SK-N-SH (cell line): Measurements from ENCODE around the gene SELPLG. TPM values are rescaled to one million over a fixed set of nuclear protein-coding genes. Genes with fewer than 3 reads are reported as not detected.

Experiments used
- CTCF ChIA-PET: fragments of 300-600, 350-600 bp; formaldehyde crosslinking; extraction: SDS; loops from one replicate; lab custom pipeline; 2021; lab: Yijun Ruan, JAX
- POLR2A ChIA-PET: fragments of 350-600 bp; sonication (Branson Sonifier 250); formaldehyde crosslinking; extraction: SDS; loops from one replicate; lab custom pipeline; 2020; ENCODE audit warnings: antibody characterized with exemption, inconsistent platforms; lab: Yijun Ruan, JAX
- DNase-seq: peaks from one replicate; pipeline ENCODE4 v3.0.0; 2012
- H2AFZ ChIP-seq: fragments of 200-600 bp; sonication (generic); 2 replicates; pipeline ENCODE4 v1.8.1; 2016; ENCODE audit warnings: antibody characterized with exemption, mild to moderate bottlenecking, low read depth
- H3F3A ChIP-seq: fragments of 200-600 bp; sonication (generic); replicated peaks from 2 replicates; pipeline ENCODE3; 2016; ENCODE audit warnings: antibody characterized with exemption, mild to moderate bottlenecking; ENCODE audit not compliant: insufficient read depth
- H3K27ac ChIP-seq, 2 experiments: fragments of 200-500 bp in 1 of 2; fragments of 200-600 bp in 1 of 2; sonication (Bioruptor generic) in 1 of 2; sonication (generic), shearing (Covaris generic) in 1 of 2; 2 replicates each; pipeline versions ENCODE4 v1.5.1 to v1.6.1; 2014 to 2016; ENCODE audit warnings: low read depth in 2 of 2, inconsistent platforms in 1 of 2, low read length in 1 of 2, mild to moderate bottlenecking in 1 of 2, mixed read lengths in 1 of 2
- H3K27me3 ChIP-seq: fragments of 200-600 bp; sonication (generic), shearing (Covaris generic); 2 replicates; pipeline ENCODE4 v1.6.1; 2016; ENCODE audit warnings: mixed run types; ENCODE audit not compliant: insufficient read depth
- H3K36me3 ChIP-seq, 2 experiments: fragments of 200-500 bp in 1 of 2; fragments of 200-600 bp in 1 of 2; sonication (Bioruptor generic) in 1 of 2; sonication (generic) in 1 of 2; replicated peaks in 1 of 2; 2 replicates each; pipeline versions ENCODE3 to v1.5.1; 2014 to 2016; ENCODE audit warnings: low read length in 1 of 2, mild to moderate bottlenecking in 1 of 2; ENCODE audit not compliant: insufficient read depth in 2 of 2, control insufficient read depth in 1 of 2
- H3K4me1 ChIP-seq, 2 experiments: fragments of 200-500 bp in 1 of 2; fragments of 200-600 bp in 1 of 2; sonication (Bioruptor generic) in 1 of 2; sonication (generic), shearing (Covaris generic) in 1 of 2; 2 replicates each; pipeline versions ENCODE4 v1.5.1 to v1.6.1; 2014 to 2016; ENCODE audit warnings: low read depth in 1 of 2, low read length in 1 of 2, mixed run types in 1 of 2; ENCODE audit not compliant: insufficient read depth in 2 of 2, control insufficient read depth in 1 of 2
- H3K4me2 ChIP-seq: fragments of 200-600 bp; sonication (generic), shearing (Covaris generic); 2 replicates; pipeline ENCODE4 v1.6.1; 2017; ENCODE audit warnings: mixed run types
- H3K4me3 ChIP-seq, 2 experiments: fragments of 200-500 bp in 1 of 2; fragments of 200-600 bp in 1 of 2; sonication (Bioruptor generic) in 1 of 2; sonication (generic), shearing (Covaris generic) in 1 of 2; 2 replicates each; pipeline versions ENCODE4 v1.5.1 to v1.8.1; 2014 to 2016; ENCODE audit warnings: low read depth in 2 of 2, inconsistent platforms in 1 of 2, low read length in 1 of 2, mild to moderate bottlenecking in 1 of 2, mixed read lengths in 1 of 2, moderate library complexity in 1 of 2
- H3K79me2 ChIP-seq: fragments of 200-600 bp; sonication (generic); 2 replicates; pipeline ENCODE4 v1.8.1; 2017; ENCODE audit warnings: mild to moderate bottlenecking; ENCODE audit not compliant: insufficient read depth
- H3K9ac ChIP-seq: fragments of 200-600 bp; sonication (generic); 2 replicates; pipeline ENCODE4 v1.6.1; 2017; ENCODE audit warnings: mixed run types
- H3K9me2 ChIP-seq: fragments of 200-600 bp; sonication (generic); 2 replicates; pipeline ENCODE4 v1.6.1; 2017; ENCODE audit warnings: mixed run types
- H3K9me3 ChIP-seq: fragments of 200-600 bp; sonication (generic); 2 replicates; pipeline ENCODE4 v1.6.1; 2017; ENCODE audit warnings: mixed run types, mild to moderate bottlenecking, moderate library complexity
- H4K20me1 ChIP-seq: fragments of 200-600 bp; sonication (generic); 2 replicates; pipeline ENCODE4 v1.6.1; 2017; ENCODE audit warnings: mild to moderate bottlenecking, mixed run types; ENCODE audit not compliant: insufficient read depth
- CHD2 ChIP-seq: fragments of 150-350 bp; IDR thresholded peaks from 2 replicates; pipeline ENCODE4 v1.6.1; 2018; ENCODE audit warnings: low read length; ENCODE audit not compliant: partially characterized antibody
- CTCF ChIP-seq: fragments of 200-600 bp; sonication (generic); IDR thresholded peaks from 2 replicates; pipeline ENCODE4 v1.6.1; 2017; ENCODE audit warnings: antibody characterized with exemption, mild to moderate bottlenecking, moderate library complexity
- EZH2phosphoT487 ChIP-seq: fragments of 200-600 bp; sonication (generic); IDR thresholded peaks from 2 replicates; pipeline ENCODE4 v1.6.1; 2017; ENCODE audit warnings: low read depth, mixed run types, mild to moderate bottlenecking, antibody characterized with exemption, moderate library complexity, borderline replicate concordance
- FOSL2 ChIP-seq: IDR thresholded peaks from 2 replicates; pipeline ENCODE4 v1.4.0; 2012; ENCODE audit warnings: low read depth, mild to moderate bottlenecking, moderate library complexity, borderline replicate concordance
- FOXJ3 ChIP-seq: sonication (generic); formaldehyde crosslinking; IDR thresholded peaks from 2 replicates; pipeline ENCODE4 v1.5.1; 2020; ENCODE audit warnings: mild to moderate bottlenecking, missing genetic modification reagents
- FOXM1 ChIP-seq: IDR thresholded peaks from 2 replicates; pipeline ENCODE4 v1.4.0; 2012; ENCODE audit warnings: low read depth, mild to moderate bottlenecking
- GABPA ChIP-seq: IDR thresholded peaks from 2 replicates; pipeline ENCODE4 v1.4.0; 2012; ENCODE audit warnings: low read depth, mild to moderate bottlenecking
- GATA2 ChIP-seq: sonication (generic); formaldehyde crosslinking; IDR thresholded peaks from 2 replicates; pipeline ENCODE4 v1.5.0; 2020; ENCODE audit warnings: mild to moderate bottlenecking, missing genetic modification reagents
- IRF3 ChIP-seq: fragments of 150-350 bp; IDR thresholded peaks from 2 replicates; pipeline ENCODE4 v1.6.1; 2016; ENCODE audit warnings: mild to moderate bottlenecking, low read depth, low read length
- MAX ChIP-seq: IDR thresholded peaks from 2 replicates; pipeline ENCODE4 v1.4.0; 2012; ENCODE audit warnings: low read depth
- MEF2A ChIP-seq: IDR thresholded peaks from 2 replicates; pipeline ENCODE4 v1.4.0; 2012; ENCODE audit warnings: low read depth, borderline replicate concordance
- NFIC ChIP-seq: IDR thresholded peaks from 2 replicates; pipeline ENCODE4 v1.4.0; 2012; ENCODE audit warnings: borderline replicate concordance
- NRF1 ChIP-seq: IDR thresholded peaks from 2 replicates; pipeline ENCODE4 v1.6.1; 2012; ENCODE audit warnings: low read depth, mild to moderate bottlenecking, low read length
- POLR2AphosphoS5 ChIP-seq: IDR thresholded peaks from 2 replicates; pipeline ENCODE4 v1.6.1; 2012; ENCODE audit warnings: low read depth, low read length
- RCOR1 ChIP-seq: fragments of 150-350 bp; IDR thresholded peaks from 2 replicates; pipeline ENCODE4 v1.6.1; 2017; ENCODE audit warnings: antibody characterized with exemption, low read length
- SMC3 ChIP-seq: IDR thresholded peaks from 2 replicates; pipeline ENCODE4 v1.6.1; 2012; ENCODE audit warnings: low read depth, low read length, improper control_type of control experiment
- TAF1 ChIP-seq: IDR thresholded peaks from 2 replicates; pipeline ENCODE4 v1.6.1; 2012; ENCODE audit warnings: low read depth, mild to moderate bottlenecking, low read length, moderate library complexity, borderline replicate concordance
- TCF12 ChIP-seq: IDR thresholded peaks from 2 replicates; pipeline ENCODE4 v1.4.0; 2012
- TEAD4 ChIP-seq: IDR thresholded peaks from 2 replicates; pipeline ENCODE4 v1.4.0; 2012; ENCODE audit warnings: mild to moderate bottlenecking, borderline replicate concordance; ENCODE audit not compliant: insufficient read depth
- USF1 ChIP-seq: IDR thresholded peaks from 2 replicates; pipeline ENCODE4 v1.4.0; 2012; ENCODE audit warnings: low read depth, borderline replicate concordance
- YY1 ChIP-seq: IDR thresholded peaks from 2 replicates; pipeline ENCODE4 v1.4.0; 2012; ENCODE audit warnings: low read depth, mild to moderate bottlenecking
- ZBTB33 ChIP-seq: IDR thresholded peaks from 2 replicates; pipeline ENCODE4 v1.4.0; 2012; ENCODE audit warnings: low read depth, borderline replicate concordance
- WGBS: methylation state at CpG from one replicate; pipeline ENCODE4 v1.1.6; 2017; ENCODE audit warnings: low lambda C conversion rate; 5-methylcytosine and 5-hydroxymethylcytosine counted together
- polyA plus RNA-seq, 3 experiments: library from polyadenylated mRNA; depleted of rRNA; stranded (reverse); fragments of >200 nt; gene quantifications; 2 replicates each; pipeline ENCODE4 v1.2.3, GENCODE V29; 2012

The SELPLG gene
- polyA plus RNA-seq, 1 of the 3 experiments (the other 2 are of a cell fraction): 2.8 TPM

- no peaks in the 10 kb centered on the region for H3K36me3 ChIP-seq
- H3K27ac ChIP-seq: no peak overlapping the region
- no peaks in the 10 kb centered on the region for H3K27me3 ChIP-seq
- H3K9ac ChIP-seq: no peak overlapping the region
- TF ChIP-seq FOXM1: no peak
- no peak for TF ChIP-seq TAF1
- no peak for TF ChIP-seq RCOR1
- no peak for TF ChIP-seq MEF2A
- no peak for TF ChIP-seq NFIC
- no peak for TF ChIP-seq IRF3
- TF ChIP-seq EZH2phosphoT487: no peak
- no peak for TF ChIP-seq FOXJ3 (CRISPR knock-in tag)
- TF ChIP-seq YY1: no peak
- no peak for TF ChIP-seq NRF1
- no peak for TF ChIP-seq ZBTB33
- TF ChIP-seq CHD2: no peak
- TF ChIP-seq MAX: no peak
- no peak for TF ChIP-seq TCF12
- TF ChIP-seq, all 33 proteins: peak for 0
- H3K9me2 ChIP-seq: no peaks in the 10 kb centered on the region
- no peak overlapping the region for H3K4me3 ChIP-seq
- H4K20me1 ChIP-seq: no peaks in the 10 kb centered on the region
- H3K79me2 ChIP-seq: no peaks in the 10 kb centered on the region
- H3K4me2 ChIP-seq: no peak overlapping the region
- ChIA-PET POLR2A (no interaction called here), CTCF (interaction anchor here (0.8 to 2.0 kb wide), 5 partner anchors 11 to 38 kb away, joined by 3 to 6 read pairs (median 4); partner anchors contain the start of gene ISCU)
- DNase-seq: no peak
- H3F3A ChIP-seq: peaks cover 11% of the 10 kb centered on the region
- no peak overlapping the region for H2AFZ ChIP-seq
- 91% methylated on average over 9 of the region's 10 CpGs for WGBS
- no peaks in the 10 kb centered on the region for H3K9me3 ChIP-seq
- peaks cover 0 to 26% of the 10 kb centered on the region in 2 experiments; a peak in 1 of 4 replicates for H3K4me1 ChIP-seq
Observed at GRCh38 chr12:108599948-108600701, 33.6 kb downstream of the SELPLG start.

GRCh38 chr12:108599541-108599940, 34.2 kb downstream of the SELPLG start:
- Histone ChIP-seq H3K4me3 (no peak overlapping the region), H3K36me3 (no peaks in the 10 kb centered on the region), H3K27ac (no peak overlapping the region), H3F3A (peaks cover 7% of the 10 kb centered on the region), H3K4me1 (peaks cover 0 to 26% of the 10 kb centered on the region in 2 experiments; a peak in 1 of 4 replicates), H3K9me3 (no peaks in the 10 kb centered on the region), H3K9me2 (no peaks in the 10 kb centered on the region), H4K20me1 (no peaks in the 10 kb centered on the region), H3K79me2 (no peaks in the 10 kb centered on the region), H2AFZ (no peak overlapping the region), H3K27me3 (no peaks in the 10 kb centered on the region), H3K4me2 (no peak overlapping the region), H3K9ac (no peak overlapping the region)
- whole genome bisulfite sequencing: 95% methylated on average over 4 of the region's 6 CpGs
- DNase-seq: no peak
- TF ChIP-seq FOXM1 (no peak), GATA2 (CRISPR knock-in tag) (no peak), USF1 (no peak), POLR2AphosphoS5 (no peak), NFIC (no peak), YY1 (no peak), FOSL2 (no peak), CTCF (no peak), TAF1 (no peak), SMC3 (no peak), MEF2A (no peak), GABPA (no peak), TEAD4 (no peak)
- ChIA-PET CTCF (interaction anchor here (0.8 to 2.0 kb wide), 3 partner anchors 18 to 37 kb away, joined by 4 to 6 read pairs (median 5); partner anchors contain the start of gene ISCU), POLR2A (no interaction called here)
